ENCODE results near the gene RAI14. TPM values are rescaled to one million over a fixed set of nuclear protein-coding genes. Genes with fewer than 3 reads are reported as not detected.

The RAI14 gene
- total RNA-seq, 1 donor from 2014 or later, result 6.7 TPM

DNA sequence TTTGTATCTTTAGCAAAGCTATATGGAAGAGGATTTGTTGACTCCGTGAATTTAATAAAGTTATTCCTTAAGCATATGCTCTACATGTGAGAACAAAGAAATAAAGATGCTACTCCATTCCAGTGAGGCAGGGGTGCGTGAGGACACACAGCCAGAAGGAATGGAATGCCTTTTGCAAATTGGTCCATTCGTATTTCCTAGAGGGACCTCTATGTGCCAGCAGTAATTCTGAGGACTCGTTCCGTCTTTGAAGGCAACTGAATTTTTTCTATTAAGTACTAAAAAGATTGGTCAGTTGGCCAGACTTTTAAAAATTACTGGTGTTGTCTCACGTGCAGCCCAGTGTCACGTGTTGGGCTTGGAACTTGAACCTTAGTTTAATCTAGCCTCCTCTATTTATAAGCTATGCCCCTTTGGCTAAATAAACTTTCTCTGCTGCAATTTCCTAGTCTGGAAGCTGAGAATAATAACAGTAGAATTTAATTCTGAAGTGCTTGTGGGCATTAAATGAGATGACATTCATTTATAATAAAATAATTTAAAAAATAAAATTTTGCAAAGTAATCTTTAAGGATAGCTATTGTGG is 13.9 kb downstream of the RAI14 start:
- DNase-seq (ENCODE audit: missing footprints) (no peak), ATAC-seq (no peak)
- intact Hi-C loops (cut with DNase I), result no loop called here

DNA sequence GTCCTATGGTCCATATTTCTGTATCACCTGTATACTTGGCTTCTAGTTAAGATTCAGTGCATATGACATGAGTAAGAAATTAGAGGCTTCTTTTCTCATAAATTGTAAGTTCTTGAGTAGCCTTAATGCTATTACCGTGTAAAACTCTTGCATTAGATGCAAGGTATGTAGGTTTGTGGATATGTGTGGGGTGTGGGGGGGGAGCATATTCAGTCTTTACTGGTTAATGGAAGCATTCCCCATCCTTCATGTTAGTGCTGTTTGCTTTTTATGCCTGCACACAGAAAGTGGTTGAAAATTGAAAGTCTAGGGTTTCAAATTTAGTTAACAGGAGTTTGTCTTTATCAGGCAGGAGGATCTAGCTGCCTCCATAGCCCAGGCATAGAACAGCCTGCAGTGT is 16.1 kb downstream of the RAI14 start:
- intact Hi-C loops (cut with DNase I), result no loop called here
- ATAC-seq (no peak), DNase-seq (ENCODE audit: missing footprints) (no peak)

DNA sequence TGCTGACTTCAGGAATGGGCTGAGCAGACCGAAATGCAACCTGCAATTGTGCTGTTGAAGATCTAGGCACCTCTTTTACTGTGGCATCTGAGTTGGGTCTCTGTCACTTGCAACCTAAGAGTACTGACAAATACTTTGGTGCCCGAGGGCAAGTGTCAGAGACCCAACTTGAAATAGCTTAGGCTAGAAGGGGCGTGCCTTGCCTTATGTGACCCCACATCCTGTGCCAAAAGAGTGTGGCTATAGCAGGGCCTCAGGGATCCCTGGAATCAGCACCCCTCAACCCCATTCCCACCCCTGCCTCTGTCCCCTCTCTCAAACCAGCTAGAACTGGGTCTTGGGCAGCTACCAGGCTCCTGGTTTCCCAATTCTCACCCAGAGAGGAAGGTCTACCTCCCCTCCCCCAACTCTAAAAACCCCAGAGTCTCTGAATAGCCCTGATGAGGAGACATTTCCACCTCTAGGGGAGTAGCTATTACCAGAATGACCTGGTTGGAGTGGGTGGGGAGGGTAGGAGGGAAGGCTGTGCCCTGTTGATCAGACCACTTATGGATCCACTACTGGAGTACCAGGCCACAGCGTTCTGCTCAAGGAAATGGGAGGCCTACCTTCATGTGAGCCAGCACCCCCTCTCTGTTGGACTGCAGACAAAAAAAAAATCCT is 17.5 kb downstream of the RAI14 start:
- intact Hi-C loops (cut with DNase I), result no loop called here
- ATAC-seq, result no peak
- DNase-seq (ENCODE audit: missing footprints), result no peak

DNA sequence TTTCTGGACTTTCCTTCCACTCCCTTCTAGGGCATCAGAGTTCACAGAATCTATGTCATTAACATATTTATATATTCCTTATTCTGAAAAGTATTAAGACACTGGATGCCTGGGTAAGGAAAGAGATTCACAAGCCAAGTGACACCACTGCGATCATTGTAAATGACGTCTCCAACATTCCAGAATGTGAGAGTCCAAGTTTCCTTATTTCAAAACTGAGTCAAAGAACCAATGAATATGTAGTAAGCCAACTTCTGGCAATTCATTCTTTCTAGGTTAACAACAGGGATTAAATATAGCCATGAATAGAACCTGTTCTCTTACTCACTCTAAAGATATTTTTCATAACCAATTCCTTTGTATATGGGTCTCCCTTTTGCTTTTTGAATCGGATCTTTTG is 18.1 kb downstream of the RAI14 start:
- ATAC-seq, result peak; percentile 16
- intact Hi-C loops (cut with DNase I), result no loop called here
- DNase-seq (ENCODE audit: missing footprints), result no peak

DNA sequence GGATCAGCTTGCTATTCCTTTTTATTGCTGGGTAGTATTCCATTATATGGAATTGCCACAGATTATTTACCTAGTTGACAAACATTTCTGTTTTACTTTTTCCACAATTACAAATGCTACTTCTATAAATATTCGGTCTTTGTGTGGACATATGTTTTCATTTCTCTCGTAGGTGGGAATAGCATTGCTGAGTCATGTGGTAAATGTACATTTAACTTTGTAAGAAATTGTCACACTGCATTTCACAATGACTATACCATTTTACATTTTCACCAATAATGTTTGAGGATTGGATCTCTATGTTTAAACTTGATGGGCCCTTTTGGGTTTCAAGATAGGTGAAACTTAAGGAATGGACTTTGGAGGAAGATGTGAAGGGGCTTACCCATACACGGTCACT is 19.7 kb downstream of the RAI14 start:
- intact Hi-C loops (cut with DNase I), result no loop called here
- DNase-seq (ENCODE audit: missing footprints) (no peak), ATAC-seq (no peak)

DNA sequence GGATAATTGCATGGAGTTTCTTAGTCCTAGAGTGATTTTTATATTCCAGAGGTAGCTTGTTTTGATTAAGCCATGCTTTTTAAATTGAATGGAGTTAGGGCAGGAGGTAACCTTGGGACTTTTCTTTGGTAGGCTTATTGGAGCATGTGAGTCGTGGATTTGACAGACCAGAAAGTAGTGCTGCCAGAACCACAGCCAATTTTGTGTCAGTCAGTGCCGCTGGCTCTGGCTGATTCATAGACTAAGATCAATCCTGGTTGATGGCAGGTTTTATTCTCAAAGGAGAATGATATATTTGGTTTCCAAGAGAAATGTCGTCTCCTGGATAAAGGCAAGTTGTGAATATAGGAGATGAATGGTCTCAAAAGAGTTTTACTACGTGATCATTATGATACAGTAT is 20.3 kb downstream of the RAI14 start:
- intact Hi-C loops (cut with DNase I), result no loop called here
- ATAC-seq (no peak), DNase-seq (ENCODE audit: missing footprints) (no peak)

DNA sequence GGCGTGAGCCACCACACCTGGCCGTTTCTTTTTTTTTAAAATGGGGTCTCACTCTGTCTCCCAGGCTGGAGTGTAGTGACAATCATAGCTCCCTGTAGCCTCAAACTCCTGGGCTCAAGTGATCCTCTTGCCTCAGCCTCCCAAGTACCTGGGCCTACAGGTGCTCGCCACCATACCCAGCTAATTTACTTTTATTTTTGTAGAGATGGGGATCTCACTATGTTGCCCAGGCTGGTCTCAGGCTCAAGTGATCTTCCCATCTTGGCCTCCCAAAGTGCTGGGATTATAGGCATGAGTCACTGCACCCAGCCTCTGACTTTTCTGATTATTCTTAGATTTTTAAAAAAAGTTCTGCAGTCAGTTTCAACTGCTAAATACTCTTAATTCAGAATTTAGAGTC is 21.3 kb downstream of the RAI14 start:
- DNase-seq (ENCODE audit: missing footprints) (no peak), ATAC-seq (no peak)
- intact Hi-C loops (cut with DNase I), result no loop called here

DNA sequence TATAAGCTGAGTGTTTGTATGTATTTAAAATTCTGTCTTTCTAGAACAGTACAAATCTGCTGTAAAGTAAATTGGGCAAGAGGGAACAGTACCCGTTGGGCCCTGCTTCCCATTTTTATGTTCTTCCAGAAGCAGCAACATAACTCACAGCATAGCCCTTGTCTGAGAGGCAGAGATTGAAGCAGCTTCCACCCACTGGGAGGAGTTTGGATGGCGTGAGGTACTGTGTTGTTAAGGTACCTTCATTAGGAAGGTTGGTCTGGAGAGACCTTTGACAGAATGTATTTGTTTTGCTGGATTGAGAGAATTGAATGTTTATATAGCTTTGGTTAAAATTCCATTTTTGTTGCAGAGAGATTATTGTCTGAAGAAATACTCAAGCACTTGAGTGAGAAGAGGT is 24.8 kb downstream of the RAI14 start:
- DNase-seq (ENCODE audit: missing footprints), result no peak
- no peak for ATAC-seq
- intact Hi-C loops (cut with DNase I), result no loop called here

DNA sequence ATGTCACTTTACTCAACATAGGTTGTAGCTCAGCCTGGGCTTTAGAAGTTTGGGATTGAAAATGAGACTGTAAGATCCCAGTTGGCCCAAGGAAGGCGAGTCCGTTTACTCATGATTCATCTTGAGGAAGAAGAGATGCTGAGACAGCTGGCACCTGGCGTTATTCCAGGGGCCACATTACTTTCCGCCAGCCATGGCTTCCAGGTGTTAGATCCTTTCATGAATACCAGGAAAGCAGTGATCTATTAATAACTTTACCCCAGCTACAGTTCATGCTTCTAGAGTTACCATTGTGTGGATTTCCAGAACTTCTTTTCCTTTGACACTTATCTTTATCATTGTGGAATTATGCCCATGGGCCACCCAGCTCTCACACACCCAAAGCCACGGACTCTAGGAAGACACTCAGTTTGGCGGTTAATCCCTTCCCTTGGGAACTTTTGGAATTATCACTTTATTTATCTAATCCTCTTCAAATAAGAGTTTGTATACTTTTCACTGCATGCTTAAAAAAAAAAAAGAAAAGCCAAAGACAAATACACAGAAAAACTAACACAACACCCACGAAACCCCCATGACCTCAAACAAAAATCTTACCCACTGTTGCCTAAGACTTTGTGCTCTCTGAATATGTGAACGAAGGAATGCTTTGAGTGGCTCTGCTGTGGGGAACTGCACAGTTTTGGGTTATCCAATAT is 26.9 kb downstream of the RAI14 start:
- ATAC-seq, result no peak
- intact Hi-C loops (cut with DNase I), result no loop called here
- DNase-seq (ENCODE audit: missing footprints), result no peak

DNA sequence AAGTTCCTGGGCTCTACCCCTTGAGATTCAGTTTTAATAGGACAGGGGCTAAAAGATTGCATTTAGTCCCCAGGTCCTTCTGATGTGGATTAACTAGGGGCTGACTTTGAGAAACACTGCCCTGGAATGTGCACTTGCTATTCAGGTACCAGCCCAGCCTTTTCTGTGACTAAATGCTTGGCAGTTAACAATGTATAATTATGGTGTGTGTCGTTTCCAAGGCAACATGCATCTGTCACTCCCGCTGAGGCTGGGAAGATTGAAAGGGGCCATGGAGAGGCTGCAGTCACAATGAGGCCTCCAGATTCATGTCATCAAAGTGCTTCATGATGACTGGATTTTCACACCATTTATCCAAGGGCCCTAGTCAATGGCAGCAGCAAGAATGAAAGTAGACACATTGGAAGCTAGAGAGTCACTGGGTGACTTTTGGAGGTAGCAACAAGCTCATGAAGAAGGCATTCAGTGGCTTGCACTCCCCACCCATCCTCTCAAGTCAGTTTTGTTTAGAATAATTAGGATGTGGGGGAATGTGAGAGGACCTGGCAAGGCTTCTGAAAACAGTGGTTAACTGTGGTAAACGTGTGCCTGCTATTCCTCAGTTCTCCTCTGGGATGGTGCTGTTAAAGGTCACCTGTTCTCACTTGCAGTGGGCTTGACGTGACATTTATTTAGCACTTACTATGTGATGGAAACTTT is 28.3 kb downstream of the RAI14 start:
- DNase-seq (ENCODE audit: missing footprints) (no peak), ATAC-seq (peak; percentile 26)
- intact Hi-C loops (cut with DNase I), result no loop called here

DNA sequence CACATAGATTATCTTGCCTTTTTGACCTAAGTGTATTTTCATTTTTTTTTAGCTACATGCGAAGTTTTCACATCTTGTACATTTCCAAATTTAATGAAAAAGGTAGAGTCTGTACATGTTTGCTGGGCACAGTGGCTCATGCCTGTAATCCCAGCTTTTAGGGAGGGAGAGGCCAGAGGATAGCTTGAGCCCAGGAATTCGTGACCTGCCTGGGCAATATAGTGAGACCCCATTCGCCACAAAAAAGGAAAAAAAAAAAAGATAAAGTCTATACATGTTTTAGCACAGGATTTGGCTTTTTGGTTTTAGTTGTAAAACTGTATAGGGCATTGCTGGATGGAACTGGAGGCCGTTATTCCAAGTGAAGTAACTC is 28.8 kb downstream of the RAI14 start:
- DNase-seq (ENCODE audit: missing footprints) (no peak), ATAC-seq (no peak)
- intact Hi-C loops (cut with DNase I), result no loop called here

DNA sequence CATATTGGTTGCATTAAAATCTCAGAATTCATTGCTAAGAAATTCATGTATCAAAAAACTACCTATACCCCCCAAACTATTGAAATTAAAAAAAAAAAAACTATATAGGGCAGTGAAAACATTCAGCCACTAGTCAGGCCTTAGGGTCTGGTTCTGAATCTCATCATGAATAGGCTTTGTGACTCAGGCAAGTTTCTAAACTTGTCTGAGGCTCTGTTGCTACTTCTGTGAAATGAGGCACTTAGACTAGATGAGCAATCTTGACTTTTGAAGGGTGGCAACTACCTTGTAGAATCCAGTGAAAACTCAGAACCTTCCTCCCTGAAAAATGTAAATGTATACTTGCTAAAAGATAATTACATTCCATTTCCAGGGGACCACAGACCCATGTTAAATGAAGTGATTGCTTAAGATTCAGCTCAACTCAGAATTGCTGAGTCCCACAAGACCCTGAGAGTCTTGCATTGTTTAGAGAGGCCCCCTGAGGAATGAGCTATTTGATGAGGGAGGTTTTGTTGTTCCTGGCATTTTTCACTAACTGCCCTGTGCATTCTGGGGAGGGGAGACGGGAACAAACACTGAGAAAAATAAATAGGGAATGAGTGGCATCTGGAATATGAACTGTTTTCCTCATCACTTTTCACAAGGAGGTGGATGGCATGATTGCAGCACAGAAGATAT is 29.5 kb downstream of the RAI14 start:
- intact Hi-C loops (cut with DNase I), result no loop called here
- no peak for DNase-seq (ENCODE audit: missing footprints)
- ATAC-seq, result no peak

DNA sequence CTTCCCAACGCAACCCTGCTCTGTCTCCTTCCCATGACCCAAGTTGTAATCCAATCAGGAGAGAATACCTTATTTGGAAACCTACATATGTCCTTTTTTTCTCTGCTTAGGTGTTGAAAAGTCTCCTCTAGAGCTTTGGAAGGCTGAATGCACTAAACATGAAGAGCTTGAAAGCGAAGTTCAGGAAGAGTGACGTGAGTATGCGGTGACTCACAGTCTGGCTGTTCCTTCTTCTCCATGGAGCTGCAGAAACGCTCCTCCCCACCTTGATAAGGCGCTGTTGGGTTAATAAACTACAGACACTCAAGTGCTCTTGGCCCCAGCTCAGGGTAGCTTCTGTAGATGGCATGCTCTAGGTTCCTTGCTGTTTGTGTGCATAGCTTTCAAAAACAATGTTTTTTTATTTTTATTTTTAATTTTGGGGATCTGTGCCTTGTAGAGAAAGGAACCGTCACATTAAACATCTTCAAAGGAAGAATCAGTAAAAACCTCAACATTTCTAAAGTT is 30.7 kb downstream of the RAI14 start:
- DNase-seq (ENCODE audit: missing footprints) (peak; percentile 70), ATAC-seq (peak; percentile 94)
- intact Hi-C loops (cut with DNase I), result no loop called here

DNA sequence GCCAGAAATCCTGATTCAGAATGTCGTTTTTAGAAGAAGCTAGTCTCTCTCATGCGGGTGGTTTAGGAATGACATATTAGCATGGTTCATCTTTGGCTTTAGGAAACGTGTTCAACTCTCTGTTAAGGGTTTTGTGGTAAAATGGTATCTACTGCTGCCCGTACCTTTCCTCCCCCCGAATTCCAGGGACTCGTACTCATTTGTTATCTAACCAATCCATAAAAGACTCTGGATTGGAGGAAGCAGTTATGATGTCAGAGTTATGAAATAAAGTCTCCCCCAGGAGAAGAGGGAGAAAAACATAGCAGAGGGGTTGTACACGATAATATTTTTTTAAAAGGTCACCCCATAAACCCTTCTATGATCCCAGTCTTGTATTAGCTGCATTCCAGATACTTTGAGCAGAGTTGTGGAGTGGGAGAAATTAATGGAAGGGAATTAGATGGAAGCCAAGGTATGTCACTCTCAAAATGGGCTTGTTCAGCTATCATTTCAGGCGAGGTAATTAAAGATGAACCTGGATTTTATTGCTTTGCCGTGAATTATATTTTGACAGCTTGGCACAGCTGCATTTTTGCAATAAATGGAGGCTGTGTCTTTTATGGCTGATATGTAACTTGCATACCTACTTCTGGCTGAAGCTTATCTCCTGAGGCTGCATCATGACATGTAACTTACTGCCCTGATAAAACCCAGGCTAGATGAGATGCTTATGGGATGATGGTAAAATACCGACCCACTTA is 31.3 kb downstream of the RAI14 start:
- intact Hi-C loops (cut with DNase I), result no loop called here
- ATAC-seq (no peak), DNase-seq (ENCODE audit: missing footprints) (no peak)

DNA sequence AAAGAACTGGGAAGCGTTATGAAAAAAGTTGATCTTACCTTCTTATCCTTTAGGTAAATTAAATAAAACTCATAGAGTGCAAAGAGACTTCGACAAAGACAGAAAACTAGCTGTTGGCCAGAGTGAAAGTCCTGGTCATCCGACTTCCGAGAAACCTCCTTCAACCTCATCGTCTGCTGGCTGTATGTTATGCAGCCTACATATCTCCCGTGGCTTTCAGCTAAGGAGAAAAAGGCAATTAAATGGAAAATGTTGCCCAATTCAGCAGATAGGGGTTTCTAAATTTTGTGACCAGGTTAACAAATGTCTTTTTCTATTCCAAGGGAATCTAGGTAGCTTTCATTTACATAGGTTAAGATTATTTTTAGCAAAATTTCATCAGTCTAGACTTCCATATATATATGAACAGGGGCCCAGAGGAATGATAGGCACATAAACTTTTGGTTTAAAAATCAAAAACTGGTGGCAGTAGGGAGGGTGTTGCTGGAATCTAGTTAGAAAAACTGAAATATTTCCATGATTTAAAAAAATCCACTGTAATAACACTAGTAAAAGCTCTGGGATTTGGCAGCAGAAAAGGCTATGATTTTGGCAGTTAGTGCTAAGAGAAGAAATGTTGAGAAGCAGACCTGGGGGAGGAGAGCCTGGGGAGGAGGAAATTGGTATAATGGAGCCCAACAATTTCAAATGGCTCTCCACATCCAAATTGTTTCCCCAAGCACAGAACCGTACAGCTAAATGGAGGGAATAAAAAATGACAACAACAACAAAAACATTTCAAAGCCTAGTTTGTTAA is 32.1 kb downstream of the RAI14 start:
- ATAC-seq (peak; percentile 23), DNase-seq (ENCODE audit: missing footprints) (no peak)
- intact Hi-C loops (cut with DNase I), result no loop called here

DNA sequence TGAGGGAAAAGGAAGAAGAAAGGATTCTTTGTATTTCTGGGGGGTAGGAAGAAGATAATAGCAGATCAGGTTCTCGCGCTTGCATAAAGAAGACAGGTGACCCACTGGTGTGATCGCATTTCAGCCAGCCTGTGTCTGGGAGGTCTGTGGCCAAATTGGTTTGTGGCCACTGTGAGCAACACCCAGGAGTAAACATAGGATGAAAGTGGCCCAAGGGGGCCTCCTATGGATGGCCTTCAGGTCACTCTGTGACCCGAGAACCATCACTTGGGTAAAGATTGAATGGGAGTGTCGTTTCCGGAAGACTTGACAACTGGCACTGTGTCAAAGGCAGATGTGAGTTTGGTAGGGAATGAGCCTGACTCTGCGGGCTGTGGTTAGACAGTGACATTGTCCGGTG is 34.2 kb downstream of the RAI14 start:
- ATAC-seq (no peak), DNase-seq (ENCODE audit: missing footprints) (no peak)
- intact Hi-C loops (cut with DNase I), result no loop called here

DNA sequence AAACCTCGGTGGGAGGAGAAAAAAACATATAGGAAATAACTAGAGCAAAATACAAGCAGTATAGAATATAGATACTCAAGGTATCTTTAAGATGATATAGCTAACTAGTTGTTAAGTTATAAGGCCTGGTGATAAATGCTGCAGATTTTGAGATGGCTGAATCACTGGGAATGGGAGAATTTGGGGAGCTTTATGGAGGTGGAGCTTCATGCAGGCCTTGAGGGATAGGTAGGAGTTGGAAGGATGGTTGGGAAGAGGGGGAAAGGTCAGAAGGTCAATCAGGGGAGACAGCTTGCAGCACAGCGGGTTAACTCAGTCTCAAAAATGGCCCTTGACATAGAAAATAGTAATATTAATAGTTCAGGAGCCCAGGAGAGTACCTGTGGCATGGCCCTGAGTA is 34.8 kb downstream of the RAI14 start:
- intact Hi-C loops (cut with DNase I), result no loop called here
- no peak for DNase-seq (ENCODE audit: missing footprints)
- no peak for ATAC-seq

DNA sequence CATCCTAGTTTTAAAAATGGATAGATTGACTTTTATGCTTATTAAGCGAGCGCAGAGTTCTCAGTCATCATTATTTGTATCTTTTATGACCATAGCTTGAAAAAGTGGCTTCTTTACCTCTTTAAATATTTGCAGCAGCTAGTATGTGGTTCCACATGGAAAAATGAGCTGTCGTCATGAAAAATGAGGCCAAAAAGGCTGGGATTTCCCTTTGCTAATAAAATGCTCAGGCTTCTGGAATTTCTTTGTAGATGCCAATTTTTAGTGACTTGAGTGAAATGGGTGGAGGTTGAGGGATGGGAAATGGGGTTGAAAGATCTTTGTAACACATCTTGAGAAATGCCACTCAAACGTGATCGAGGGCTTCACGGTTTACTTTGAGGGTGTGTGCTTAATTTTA is 35.2 kb downstream of the RAI14 start:
- intact Hi-C loops (cut with DNase I), result no loop called here
- DNase-seq (ENCODE audit: missing footprints) (no peak), ATAC-seq (no peak)
